ENCODE measurements around the gene HNRNPLL. TPM values are rescaled to one million over a fixed set of nuclear protein-coding genes. Genes with fewer than 3 reads are reported as not detected.
A peak's percentile ranks its signal among the peaks of the same experiment; 100 is the strongest.

The HNRNPLL gene
- total RNA-seq, 1 donor from 2014 or later: 50.2 TPM

DNA sequence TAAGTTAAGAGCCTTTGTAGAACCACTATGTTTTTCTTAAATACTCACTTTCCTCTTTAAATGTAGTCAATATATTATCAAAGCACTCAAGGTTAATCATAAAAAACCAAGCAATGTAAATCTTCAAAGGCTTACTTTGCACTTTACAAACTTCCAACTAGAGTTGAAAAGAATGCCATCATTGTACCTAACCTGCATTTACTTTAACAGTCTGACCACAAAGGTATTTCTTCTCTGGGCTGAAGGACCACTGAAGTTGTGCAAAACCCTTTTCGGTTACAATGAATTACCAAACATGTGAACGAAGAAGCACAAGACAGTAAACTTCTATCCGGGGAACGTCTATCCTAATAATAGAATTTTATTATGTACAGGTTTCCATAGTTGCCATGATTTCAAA is 3.0 kb downstream of the HNRNPLL start:
- intact Hi-C loops (cut with DNase I): no loop called here
- DNase-seq (ENCODE audit: low spot score) (no peak), ATAC-seq (no peak)

DNA sequence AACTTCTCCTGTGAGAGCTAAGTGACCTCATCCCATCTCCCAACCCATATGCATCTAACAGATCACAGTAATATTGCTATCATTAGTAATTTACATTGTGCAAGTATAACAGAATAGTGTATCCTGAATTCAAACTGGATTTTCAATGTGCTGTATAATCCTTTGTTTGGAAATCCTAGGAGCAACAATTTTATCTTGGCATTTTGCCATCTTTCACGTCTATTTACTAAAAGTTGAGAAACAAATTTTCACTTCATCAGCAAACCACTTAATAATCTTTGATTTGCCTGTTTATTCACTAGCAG is 3.8 kb downstream of the HNRNPLL start:
- ATAC-seq (no peak), DNase-seq (ENCODE audit: low spot score) (no peak)
- intact Hi-C loops (cut with DNase I): no loop called here

DNA sequence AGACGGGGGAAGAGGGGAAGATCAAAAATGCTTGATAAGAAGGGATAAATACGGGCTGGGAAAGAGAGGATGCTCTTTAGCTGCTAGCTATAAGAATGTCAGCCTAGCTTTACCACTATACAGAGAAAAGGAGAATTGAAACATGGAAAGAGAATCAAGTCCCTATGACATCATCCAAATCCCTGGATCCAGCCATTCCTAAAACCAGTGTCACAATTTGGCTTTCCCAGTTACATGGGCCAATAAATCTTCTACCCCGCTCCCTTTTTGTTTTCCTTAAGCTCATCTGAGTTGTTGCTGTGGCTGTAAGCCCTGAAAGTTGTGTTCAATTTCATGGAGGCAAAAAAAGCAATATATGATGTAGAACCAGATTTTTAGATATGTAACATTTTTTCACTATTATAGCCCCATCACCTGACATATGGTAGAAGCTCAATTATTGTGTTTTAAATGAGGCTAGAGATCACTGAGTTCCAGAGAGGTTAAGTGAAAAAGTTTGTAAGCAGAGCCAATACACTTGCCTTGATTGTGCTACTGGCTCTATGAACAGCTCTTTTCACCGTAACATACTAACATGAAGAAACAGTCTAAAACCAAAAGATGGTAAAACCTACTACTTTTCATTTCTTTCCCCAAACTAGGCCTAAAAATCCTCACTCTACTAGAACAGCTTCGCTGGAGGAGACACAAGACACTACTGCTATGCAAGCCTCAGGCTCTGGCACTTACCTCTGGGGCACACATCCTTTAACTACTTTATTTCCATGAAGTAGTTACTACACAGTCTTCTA is 4.3 kb downstream of the HNRNPLL start:
- no peak for DNase-seq (ENCODE audit: low spot score)
- ATAC-seq: no peak
- intact Hi-C loops (cut with DNase I): no loop called here

DNA sequence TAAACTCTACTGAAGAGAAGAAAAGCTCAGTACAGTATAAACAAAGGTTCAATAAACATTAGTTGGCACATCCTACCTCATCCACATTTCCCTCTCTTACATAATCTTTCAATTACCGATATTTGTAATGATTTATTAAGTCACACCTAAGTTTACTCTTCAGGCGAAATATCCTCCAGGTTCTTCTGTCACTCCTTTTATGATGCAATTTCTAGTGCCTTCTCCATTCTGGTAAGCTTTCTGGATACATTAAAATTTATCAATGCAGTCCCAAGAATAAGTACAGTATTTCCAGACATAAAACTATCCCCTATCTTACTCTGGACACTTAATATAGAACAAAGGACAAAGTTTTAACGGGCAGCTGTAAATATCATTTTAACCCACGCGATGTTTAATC is 5.6 kb downstream of the HNRNPLL start:
- ATAC-seq (no peak), DNase-seq (ENCODE audit: low spot score) (no peak)
- intact Hi-C loops (cut with DNase I): no loop called here

DNA sequence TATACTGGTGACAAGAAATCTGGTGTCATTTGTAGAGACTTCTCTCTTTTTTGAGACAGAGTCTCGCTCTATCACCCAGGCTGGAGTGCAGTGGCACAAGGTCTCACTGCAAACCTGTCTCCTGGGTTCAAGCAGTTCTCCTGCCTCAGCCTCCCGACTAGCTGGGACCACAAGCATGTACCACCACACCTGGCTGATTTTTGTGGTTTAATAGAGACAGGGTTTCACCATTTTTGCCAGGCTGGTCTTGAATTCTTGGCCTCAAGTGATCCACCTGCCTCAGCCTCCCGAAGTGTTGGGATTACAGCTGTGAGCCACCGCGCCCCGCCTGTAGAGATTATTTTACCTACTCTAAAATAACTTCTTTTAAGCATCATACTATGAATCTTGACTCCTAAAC is 6.5 kb downstream of the HNRNPLL start:
- intact Hi-C loops (cut with DNase I): no loop called here
- DNase-seq (ENCODE audit: low spot score): no peak
- ATAC-seq: no peak

DNA sequence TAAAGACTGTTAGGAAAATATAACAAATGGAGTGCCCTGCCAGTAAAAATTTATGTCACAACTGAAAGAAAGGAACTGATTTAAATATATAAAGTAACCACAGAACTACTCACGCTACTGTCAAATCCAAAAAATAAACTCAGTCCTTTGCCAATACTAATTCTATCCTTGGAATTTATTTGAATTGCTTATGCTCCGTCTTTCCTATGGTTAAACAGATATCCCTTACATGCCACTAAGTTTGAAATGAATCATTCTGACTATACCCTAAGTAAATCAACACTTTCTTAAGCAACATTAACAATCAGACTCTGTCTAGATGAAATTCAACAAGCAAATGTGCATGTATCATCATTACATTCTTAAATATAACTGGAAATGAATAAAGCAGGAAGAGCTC is 9.8 kb downstream of the HNRNPLL start:
- ATAC-seq (no peak), DNase-seq (ENCODE audit: low spot score) (no peak)
- intact Hi-C loops (cut with DNase I): no loop called here

DNA sequence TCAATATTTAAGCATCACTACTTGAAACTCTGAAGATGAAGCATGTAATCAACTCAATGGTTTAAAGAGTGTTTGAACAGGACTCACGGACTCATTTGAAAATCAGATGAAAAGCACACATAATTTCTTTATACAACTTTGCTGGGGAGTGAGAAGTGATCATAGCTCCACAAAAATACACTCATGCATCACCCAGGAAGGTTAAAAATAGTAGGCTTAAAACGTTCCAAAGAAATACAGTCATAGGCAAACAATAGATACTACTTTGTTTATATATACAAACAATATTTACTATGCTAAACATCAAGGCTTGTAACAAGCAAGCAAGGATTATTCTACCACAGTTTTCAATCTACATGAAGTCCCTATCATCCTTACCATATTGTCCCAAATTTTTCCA is 11.6 kb downstream of the HNRNPLL start:
- no peak for DNase-seq (ENCODE audit: low spot score)
- intact Hi-C loops (cut with DNase I): no loop called here
- no peak for ATAC-seq

DNA sequence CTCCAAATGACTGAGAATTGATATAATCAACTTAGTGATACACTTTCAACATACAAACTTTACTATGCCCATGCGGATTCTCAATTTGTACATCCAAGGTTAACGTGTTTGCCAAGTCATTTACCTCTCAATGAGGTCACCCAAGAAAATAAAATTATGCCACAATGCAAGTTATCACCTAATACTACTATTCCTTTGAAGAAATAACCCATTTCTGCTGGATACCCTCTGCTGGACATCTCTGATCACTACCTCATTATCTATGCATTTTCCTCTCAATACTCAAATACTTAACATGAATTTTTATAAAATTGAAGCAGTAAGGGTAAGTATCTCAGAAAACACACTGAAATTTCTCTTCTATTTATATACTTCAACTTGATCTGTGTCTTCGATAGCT is 12.7 kb downstream of the HNRNPLL start:
- no peak for ATAC-seq
- intact Hi-C loops (cut with DNase I): no loop called here
- no peak for DNase-seq (ENCODE audit: low spot score)

DNA sequence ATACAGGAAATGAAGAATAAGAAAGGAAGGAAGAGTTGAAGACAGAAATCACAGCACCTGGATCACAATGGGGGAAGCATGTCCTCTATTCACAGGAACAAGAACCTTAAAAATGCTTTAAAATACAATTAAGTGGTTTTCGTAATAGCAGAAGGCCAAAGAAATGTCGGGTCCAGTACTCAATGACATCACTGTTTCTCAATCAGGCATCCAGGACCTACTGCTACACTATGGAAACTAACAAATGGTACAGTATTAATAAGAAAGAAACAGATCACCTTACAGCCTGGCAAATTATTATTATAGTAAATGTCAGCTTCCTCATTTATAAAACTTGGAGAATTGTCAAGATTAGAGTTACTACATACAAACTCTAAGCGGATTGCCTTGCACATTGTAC is 15.8 kb downstream of the HNRNPLL start:
- intact Hi-C loops (cut with DNase I): no loop called here
- ATAC-seq: no peak
- no peak for DNase-seq (ENCODE audit: low spot score)

DNA sequence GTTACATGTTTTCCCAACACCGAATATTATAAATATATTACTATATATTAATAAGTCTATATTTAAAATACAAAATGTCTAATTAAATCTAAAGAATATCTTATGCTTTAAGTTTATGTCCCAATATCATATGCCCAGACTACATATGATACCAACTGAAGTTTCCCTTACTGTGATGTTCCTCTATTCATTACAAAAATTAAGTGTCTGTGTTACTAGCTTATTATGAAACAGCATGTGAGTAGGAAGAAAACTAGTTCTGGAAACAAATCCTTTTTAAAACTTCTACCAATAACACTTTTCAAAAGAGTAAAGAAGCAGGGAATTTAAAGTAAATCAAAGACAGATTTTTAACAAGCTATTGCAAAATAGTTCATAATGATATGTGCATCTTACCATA is 17.8 kb downstream of the HNRNPLL start:
- intact Hi-C loops (cut with DNase I): loop anchor here (5.0 kb wide), 1 partner anchor 157 kb away; no protein-coding TSS in a partner anchor
- ATAC-seq (no peak), DNase-seq (ENCODE audit: low spot score) (no peak)

DNA sequence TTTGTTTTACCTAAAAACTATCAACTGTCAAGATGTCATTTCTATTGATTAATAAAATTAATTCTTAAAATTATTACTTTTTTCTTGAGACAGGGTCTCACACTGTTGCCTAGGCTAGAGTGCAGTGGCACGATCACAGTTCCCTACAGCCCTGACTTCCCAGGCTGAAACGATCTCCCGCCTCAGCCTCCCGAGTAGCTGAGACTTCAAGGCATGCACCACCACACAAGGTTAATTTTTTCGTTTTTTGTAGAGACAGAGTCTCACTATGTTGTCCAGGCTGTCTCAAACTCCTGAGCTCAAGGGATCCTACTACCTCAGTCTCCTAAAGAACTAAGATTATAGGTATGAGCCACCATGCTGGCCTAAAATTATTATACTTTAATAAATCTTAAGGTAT is 18.7 kb downstream of the HNRNPLL start:
- intact Hi-C loops (cut with DNase I): loop anchor here (5.0 kb wide), 1 partner anchor 158 kb away; no protein-coding TSS in a partner anchor
- DNase-seq (ENCODE audit: low spot score) (no peak), ATAC-seq (no peak)

DNA sequence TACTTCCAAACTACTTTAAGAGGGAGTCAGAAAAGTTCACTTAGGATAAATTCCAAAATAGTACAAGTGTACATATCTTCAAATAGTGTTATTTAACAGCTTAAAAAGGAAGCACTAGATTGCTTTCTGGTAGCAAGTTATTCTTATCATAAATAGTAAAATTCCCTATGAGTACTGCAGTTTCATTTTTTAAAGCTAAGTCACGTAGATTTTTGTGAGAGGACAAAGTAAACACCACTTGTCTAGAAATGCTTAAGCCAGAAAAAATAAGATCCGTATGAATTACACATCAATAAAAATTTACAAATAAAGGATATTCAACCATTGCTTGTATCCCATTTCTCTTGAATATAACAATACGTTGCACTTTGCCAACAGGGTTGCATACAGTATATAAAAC is 19.2 kb downstream of the HNRNPLL start:
- DNase-seq (ENCODE audit: low spot score): no peak
- no peak for ATAC-seq
- intact Hi-C loops (cut with DNase I): loop anchor here (5.0 kb wide), 1 partner anchor 159 kb away; no protein-coding TSS in a partner anchor

DNA sequence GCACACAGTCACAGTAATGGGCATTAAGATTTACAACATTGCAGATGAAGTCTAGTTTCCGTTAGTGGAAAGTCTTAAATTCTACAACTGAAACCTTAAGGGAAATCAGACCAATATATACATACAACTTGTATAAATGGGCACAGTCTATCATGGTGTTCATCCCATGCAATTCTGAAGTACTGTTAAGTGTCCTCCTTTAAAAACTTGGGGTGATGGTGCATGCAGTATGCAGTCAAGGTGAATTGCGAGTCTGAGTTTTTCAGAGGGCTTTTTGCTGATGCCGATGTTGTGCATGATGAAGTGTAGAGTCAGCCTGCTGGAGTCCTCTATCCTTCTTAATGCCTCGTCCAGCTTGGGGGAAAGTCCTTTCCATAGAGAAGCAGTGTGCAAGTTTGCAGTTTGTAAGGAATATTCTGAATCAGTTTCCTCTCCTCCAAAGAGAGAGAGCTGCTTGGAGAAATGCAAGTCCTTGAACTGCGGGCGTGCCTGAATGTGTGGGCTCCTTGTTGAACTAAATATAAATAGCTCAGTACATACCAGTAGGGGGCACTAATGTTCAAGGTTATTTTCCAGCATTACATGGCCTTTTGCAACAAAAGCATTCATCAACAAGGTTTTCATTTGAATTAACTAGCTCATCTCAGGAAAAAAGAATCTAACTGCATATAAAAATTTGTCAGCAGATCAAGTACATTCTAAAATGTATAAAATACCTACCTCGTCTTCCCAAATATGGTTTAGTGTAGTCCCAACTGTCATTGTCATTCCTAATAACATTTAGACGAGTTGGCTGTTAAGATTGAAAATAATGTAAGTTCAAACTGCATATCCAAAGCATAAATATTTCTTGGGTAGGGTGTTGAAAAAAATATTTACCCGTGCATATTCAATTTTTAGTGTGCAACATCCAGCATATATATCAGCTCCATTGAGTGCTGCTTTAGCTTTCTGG is 21.3 kb downstream of the HNRNPLL start:
- no peak for DNase-seq (ENCODE audit: low spot score)
- intact Hi-C loops (cut with DNase I): loop anchor here (5.0 kb wide), 1 partner anchor 161 kb away; no protein-coding TSS in a partner anchor
- ATAC-seq: peak; percentile 88

DNA sequence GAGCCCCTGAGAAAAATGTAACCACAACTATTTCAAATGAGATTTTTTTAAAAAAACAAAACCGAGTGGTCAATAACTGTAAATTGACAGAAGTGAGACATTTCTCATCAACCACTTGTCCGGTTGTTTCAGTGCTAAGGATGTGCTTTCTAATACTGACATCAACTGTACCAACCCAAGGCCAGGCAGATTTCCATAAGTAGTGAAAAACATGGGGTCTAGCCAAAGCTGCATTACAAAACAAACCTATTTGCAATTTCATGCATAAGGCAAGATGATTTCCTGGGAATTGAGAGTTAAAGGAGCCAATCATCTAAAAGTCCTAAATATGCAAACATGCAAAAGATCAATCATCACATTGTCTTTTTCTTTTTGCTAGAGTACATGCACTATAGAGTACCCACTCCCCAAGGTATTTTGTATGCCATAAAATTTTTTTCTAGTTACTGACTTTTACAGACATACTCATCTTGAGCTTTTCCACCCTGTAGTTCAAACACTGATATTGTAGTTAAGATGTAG is 22.6 kb downstream of the HNRNPLL start:
- no peak for ATAC-seq
- DNase-seq (ENCODE audit: low spot score): no peak
- intact Hi-C loops (cut with DNase I): loop anchor here (5.0 kb wide), 1 partner anchor 162 kb away; no protein-coding TSS in a partner anchor

DNA sequence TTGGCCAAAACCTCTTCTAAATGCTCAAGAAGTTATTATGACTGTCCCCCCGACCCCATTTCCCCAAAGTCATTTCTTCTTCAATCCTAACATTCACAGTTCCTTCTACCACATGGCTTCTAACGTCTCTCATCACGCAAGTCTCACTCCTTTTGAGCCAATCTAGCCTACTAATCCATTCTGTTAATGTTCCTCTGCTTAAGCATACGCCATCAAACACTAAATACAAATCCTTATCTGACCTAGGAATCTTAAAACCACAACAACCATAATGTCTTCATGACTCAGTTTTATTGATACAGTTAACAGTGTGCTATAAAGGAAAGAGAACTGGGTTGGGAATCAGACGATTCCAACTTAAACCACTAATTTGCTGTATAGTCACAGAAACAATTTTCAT is 23.9 kb downstream of the HNRNPLL start:
- DNase-seq (ENCODE audit: low spot score) (no peak), ATAC-seq (no peak)
- intact Hi-C loops (cut with DNase I): no loop called here

DNA sequence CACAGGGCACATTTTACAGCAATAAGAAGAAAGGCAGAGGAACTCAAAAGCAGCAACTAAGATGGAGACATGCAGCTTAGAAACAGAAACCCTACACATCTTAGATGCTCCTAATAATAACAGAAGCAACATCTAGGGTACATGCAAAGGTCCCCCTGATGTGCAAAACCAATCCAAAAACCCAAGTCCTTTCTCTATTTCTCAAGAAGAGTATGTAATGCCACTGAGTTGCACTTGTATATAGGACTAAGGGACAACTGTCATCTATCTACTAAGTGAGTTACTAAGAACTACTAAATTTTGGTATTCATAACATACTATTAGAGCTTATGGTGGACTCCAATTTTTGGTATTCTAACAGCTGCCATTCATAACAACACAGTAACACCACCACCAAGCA is 28.4 kb downstream of the HNRNPLL start:
- ATAC-seq (no peak), DNase-seq (ENCODE audit: low spot score) (no peak)
- intact Hi-C loops (cut with DNase I): no loop called here

DNA sequence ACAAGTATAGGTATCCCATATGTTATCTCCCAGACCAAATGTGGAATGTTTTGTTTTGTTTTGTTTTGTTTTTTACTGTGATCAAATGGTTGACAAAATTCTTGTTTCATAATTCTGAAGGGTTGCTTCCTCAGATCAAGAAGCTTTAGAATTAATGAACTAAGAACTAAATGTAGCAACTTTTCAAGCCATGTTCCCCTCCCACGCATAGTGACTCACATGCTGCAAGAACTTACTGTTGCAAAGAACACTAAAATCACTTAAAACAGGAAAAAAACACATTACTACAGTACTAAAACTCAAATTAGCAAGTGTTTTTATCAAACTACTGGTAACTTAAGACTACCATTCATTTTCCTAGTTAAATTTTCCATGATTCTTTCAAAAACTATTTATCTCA is 30.6 kb downstream of the HNRNPLL start:
- intact Hi-C loops (cut with DNase I): no loop called here
- DNase-seq (ENCODE audit: low spot score): no peak
- no peak for ATAC-seq

DNA sequence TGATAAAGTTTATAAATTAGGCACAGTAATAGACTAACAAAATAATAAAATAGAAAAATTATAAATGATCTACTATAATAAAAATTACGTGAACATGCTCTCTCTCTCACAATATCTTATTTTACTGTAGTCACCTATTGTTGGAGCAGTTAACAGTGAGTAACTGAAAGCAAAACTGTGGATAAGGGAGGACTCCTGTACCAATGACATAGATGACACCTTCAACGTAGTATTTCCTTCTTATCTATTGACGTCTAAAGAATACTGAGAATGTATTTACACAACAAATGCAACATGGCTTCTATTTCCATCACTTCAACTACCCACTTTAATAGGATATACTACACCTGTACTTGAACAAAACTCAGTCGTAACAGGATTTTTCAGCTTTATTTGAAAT is 31.5 kb downstream of the HNRNPLL start:
- intact Hi-C loops (cut with DNase I): no loop called here
- DNase-seq (ENCODE audit: low spot score) (no peak), ATAC-seq (no peak)

DNA sequence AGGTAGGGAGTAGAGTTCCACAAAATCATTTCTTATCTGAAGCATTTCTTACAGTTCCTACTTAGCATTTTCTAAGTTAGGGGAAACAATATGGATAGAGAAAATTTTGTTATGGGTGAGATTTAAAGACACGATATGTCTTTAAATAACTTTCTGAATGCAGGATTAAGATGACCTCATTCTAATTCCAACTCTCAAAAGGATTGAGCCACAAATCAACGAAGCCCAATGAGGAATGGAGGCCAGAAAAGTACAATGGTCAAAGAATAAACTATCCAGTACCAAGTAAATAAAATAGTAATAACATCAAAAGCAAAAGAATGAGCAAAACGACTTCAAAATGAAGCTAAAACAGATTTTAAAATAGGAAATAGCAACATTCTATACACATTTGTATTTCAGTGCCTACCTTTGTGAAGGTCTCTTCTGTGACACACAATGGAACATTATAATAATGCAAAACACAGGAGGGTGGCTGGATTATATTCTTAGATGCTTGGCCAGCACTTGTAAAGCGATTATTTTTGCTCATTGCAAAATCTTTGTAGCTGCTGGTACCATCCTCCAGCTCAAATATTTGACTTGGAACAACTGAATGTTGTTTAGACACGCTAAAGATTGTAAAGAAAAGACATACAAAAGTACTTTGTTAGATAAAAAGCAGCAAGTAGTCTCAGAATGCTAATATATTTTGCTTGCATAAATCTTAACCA is 33.8 kb downstream of the HNRNPLL start:
- intact Hi-C loops (cut with DNase I): no loop called here

More for the DNA sequence above, 33.8 kb downstream of the HNRNPLL start:
- ATAC-seq (no peak), DNase-seq (ENCODE audit: low spot score) (no peak)
